Measurements from ENCODE around the gene SUSD1.

DNA sequence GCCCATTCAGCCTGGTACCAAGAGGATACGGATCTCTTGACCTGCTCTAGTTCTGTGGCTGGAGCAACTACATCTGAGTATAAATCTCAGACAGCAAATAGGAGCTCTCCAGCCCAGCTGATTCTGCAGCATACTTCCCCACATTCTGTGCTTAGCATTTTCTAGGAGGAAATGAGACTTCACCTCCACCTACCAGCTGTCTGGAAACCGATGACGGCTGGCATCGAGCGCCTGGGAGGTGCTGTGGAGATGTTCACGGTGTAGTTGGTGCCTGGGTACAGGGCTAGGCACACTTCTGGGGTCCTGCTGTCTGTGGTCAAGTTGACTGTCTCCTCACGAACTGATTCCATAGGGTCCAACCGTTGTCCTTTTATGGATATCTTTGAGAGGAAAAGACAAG lies 63.6 kb downstream of the SUSD1 start:
- TF ChIP-seq, protein P1, sequence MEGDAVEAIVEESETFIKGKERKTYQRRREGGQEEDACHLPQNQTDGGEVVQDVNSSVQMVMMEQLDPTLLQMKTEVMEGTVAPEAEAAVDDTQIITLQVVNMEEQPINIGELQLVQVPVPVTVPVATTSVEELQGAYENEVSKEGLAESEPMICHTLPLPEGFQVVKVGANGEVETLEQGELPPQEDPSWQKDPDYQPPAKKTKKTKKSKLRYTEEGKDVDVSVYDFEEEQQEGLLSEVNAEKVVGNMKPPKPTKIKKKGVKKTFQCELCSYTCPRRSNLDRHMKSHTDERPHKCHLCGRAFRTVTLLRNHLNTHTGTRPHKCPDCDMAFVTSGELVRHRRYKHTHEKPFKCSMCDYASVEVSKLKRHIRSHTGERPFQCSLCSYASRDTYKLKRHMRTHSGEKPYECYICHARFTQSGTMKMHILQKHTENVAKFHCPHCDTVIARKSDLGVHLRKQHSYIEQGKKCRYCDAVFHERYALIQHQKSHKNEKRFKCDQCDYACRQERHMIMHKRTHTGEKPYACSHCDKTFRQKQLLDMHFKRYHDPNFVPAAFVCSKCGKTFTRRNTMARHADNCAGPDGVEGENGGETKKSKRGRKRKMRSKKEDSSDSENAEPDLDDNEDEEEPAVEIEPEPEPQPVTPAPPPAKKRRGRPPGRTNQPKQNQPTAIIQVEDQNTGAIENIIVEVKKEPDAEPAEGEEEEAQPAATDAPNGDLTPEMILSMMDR (IDR thresholded peaks at IDR 0.05): no peak
- TF ChIP-seq ZFX (IDR thresholded peaks at IDR 0.05; ENCODE audit: borderline replicate concordance): no peak
